ENCODE measurements around the gene ATP11A.
A peak's percentile ranks its signal among the peaks of the same experiment; 100 is the strongest.
"Not testable (repeated sequence)": the region's sequence is repeated elsewhere in the genome, so short reads cannot be mapped to it uniquely, and the experiment has no call there.

Gene ATP11A

DNA sequence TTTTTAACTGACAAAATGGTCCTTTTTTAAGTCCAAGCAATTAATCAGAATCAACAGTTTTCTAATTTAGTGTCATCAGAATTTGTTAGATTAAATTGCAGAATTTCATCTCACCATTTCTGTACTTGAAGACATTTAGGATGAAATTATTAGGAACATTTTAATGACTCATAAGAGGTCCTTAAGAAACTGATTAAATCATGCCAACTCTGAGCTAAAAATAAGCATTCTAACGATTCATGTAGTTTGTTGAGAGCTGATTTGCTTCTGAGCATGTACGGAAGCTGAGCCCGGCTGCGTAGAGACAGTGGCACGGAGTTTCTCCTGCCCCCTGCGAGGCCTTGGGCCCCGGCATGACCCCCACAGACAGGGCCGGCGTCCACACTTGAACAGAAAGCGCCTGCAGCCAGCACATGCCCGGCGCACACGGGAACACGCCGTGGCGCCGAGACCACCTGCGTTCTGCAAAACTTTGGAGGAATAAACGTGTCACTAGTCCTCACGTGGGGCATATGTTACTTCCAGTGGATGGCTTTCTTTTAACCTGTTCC lies 189.5 kb downstream of the ATP11A start:
- Mint-ChIP-seq H3K9me3 (no peaks in the 10 kb centered on the region), H3K27me3 (no peaks in the 10 kb centered on the region), H3K27ac (no peak overlapping the region), H3K4me1 (peaks cover 6% of the 10 kb centered on the region), H3K4me3 (no peak overlapping the region)
- DNase-seq (no peak), ATAC-seq (no peak)

DNA sequence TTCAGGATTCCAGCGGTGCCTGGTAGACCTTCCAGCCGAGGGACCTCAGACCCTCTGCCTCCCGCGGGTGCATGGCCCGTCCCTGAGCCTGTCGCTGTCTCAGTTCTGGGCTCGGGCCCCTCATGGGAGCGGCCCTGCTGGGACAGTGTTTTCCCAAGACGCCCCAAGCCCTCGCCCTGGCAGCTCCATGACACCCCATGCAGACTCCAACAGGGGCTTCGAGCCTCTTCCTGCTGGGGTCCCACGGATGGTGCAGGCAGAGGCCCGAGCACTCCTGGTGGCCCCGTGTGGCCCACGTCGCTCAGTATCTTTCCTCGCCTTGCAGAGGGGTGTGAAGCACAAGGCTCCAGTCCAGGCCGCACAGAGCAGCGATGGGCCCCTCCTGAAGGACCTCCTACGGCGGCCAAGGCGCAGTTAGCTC lies 190.4 kb downstream of the ATP11A start:
- no peaks in the 10 kb centered on the region for H3K27me3 Mint-ChIP-seq
- peaks cover under 1% of the 10 kb centered on the region for H3K4me1 Mint-ChIP-seq
- H3K9me3 Mint-ChIP-seq = no peaks in the 10 kb centered on the region
- no peak overlapping the region for H3K27ac Mint-ChIP-seq
- ATAC-seq (peak; percentile 14), DNase-seq (no peak)
- no peak overlapping the region for H3K4me3 Mint-ChIP-seq

- H3K4me3 Mint-ChIP-seq = no peak overlapping the region
- H3K9me3 Mint-ChIP-seq = no peaks in the 10 kb centered on the region
- H3K27ac Mint-ChIP-seq = no peak overlapping the region
- H3K27me3 Mint-ChIP-seq = no peaks in the 10 kb centered on the region
- no peak for ATAC-seq
- H3K4me1 Mint-ChIP-seq = no peaks in the 10 kb centered on the region
- DNase-seq = no peak
Observed at GRCh38 chr13:112880976-112881540, 191.2 kb downstream of the ATP11A start.

- Mint-ChIP-seq H3K9me3 (no peaks in the 10 kb centered on the region), H3K4me1 (no peaks in the 10 kb centered on the region), H3K27me3 (no peaks in the 10 kb centered on the region), H3K4me3 (no peak overlapping the region), H3K27ac (no peak overlapping the region)
- DNase-seq (no peak), ATAC-seq (peak; percentile 26)
Observed at GRCh38 chr13:112881656-112882554, 192.1 kb downstream of the ATP11A start.

GRCh38 chr13:112882555-112883024 lies 192.8 kb downstream of the ATP11A start:
- no peaks in the 10 kb centered on the region for H3K27me3 Mint-ChIP-seq
- DNase-seq (no peak), ATAC-seq (peak; percentile 45)
- H3K9me3 Mint-ChIP-seq = no peaks in the 10 kb centered on the region
- no peak overlapping the region for H3K4me3 Mint-ChIP-seq
- no peaks in the 10 kb centered on the region for H3K4me1 Mint-ChIP-seq
- peak overlapping the region in 1 of 2 donors; percentile 12 for H3K27ac Mint-ChIP-seq

DNA sequence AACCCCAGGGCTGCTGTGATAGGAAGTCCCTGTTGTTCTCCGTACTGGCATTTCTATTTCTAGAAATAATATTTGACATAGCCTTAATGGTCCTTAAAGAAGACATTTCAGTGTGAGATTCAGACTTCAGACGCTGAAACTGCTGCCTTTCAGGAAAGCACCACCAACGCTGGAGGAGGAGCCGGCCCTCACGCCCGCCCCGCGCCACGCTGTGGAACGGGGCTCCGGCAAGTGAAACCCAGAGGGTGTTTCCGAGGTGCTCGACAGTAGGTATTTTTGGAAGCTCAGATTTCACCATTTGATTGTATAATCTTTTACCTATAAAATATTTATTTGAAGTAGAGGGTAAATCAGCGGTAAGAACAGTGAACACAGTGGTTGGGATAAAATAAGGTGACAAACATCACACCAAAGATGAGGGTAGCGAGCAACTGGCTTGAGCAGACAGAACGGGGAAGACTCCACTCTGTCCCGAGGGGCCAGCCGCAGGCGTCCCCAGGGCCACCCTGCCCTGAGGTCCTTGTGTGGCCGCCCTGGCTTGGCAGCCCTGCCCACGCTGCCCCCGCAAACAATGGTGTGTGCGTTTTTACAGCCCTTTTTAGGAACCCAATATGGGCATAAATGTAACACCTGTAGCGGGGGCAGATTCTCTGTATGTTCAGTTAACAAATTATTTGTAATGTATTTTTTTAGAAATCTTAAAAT lies 193.6 kb downstream of the ATP11A start:
- H3K27ac Mint-ChIP-seq = no peak overlapping the region
- DNase-seq = no peak
- no peak overlapping the region for H3K4me3 Mint-ChIP-seq
- ATAC-seq = no peak
- no peaks in the 10 kb centered on the region for H3K4me1 Mint-ChIP-seq
- H3K27me3 Mint-ChIP-seq = no peaks in the 10 kb centered on the region
- H3K9me3 Mint-ChIP-seq = no peaks in the 10 kb centered on the region

- DNase-seq, ATAC-seq, H3K4me3 Mint-ChIP-seq, H3K9me3 Mint-ChIP-seq, H3K27me3 Mint-ChIP-seq, H3K4me1 Mint-ChIP-seq, H3K27ac Mint-ChIP-seq: not testable (repeated sequence)
Observed at GRCh38 chr13:112884700-112885099, 194.9 kb downstream of the ATP11A start.

GRCh38 chr13:112885242-112885781 lies 195.5 kb downstream of the ATP11A start:
- no peaks in the 10 kb centered on the region for H3K4me1 Mint-ChIP-seq
- ATAC-seq (no peak), DNase-seq (no peak)
- H3K9me3 Mint-ChIP-seq = no peaks in the 10 kb centered on the region
- H3K4me3 Mint-ChIP-seq = no peak overlapping the region
- H3K27ac Mint-ChIP-seq = no peak overlapping the region
- no peaks in the 10 kb centered on the region for H3K27me3 Mint-ChIP-seq

DNA sequence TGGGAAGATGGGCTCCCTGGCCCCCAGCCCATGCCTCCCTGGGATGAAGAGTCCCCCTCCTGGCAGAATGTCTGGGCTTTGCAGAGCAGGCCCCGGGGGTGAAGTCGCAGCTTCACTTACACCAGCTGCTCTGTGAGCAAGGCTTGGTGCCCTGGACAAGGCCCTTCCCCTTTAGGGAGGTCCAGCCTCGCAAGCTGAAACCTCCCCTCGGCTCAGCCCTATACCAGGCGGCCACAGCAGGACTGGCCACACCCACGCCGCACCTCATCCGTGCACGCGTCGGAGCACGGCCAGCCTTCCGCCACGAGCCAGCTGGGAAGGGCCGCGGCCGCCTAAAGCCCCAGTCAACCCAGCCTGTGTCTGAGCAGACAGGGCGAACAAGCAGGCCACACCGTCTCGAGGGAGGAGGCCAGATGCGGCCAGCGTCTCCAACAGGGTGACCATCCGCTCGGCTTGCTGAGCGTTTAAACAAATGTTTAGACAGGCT lies 196.0 kb downstream of the ATP11A start:
- Mint-ChIP-seq H3K27me3 (no peaks in the 10 kb centered on the region), H3K4me3 (no peak overlapping the region), H3K9me3 (no peaks in the 10 kb centered on the region), H3K4me1 (no peaks in the 10 kb centered on the region), H3K27ac (no peak overlapping the region)
- DNase-seq (no peak), ATAC-seq (no peak)

GRCh38 chr13:112887151-112887550 lies 197.3 kb downstream of the ATP11A start:
- Mint-ChIP-seq H3K9me3 (no peaks in the 10 kb centered on the region), H3K27ac (no peak overlapping the region), H3K4me1 (no peaks in the 10 kb centered on the region), H3K4me3 (no peak overlapping the region), H3K27me3 (peaks cover 3% of the 10 kb centered on the region)
- ATAC-seq (no peak), DNase-seq (no peak)

DNA sequence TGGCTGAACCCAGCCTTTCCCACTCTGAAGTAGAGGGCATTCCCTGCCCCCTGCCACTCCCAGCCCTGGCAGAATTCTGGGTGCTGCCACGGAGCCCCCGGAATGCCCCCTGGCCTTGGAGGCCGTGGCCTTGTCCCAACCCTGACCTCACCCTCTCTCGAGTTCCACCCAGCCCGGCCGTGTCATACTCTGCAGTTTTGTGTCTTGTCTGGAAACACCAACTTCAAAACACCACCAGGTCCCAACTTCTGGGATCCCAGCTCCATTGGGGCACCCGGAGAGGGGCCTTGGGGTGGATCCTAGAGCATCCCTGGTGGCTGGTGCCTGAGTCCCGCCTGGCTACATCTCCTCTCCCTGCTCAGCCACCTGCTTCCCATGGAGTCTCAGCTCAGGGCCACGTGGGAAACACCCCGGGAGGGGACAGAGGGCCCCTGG lies 197.7 kb downstream of the ATP11A start:
- H3K4me3 Mint-ChIP-seq = no peak overlapping the region
- H3K9me3 Mint-ChIP-seq = no peaks in the 10 kb centered on the region
- ATAC-seq = no peak
- peak overlapping the region in 1 of 2 donors; percentile 48 for H3K27ac Mint-ChIP-seq
- no peak for DNase-seq
- peaks cover under 1% of the 10 kb centered on the region for H3K4me1 Mint-ChIP-seq
- peaks cover 8% of the 10 kb centered on the region for H3K27me3 Mint-ChIP-seq

DNA sequence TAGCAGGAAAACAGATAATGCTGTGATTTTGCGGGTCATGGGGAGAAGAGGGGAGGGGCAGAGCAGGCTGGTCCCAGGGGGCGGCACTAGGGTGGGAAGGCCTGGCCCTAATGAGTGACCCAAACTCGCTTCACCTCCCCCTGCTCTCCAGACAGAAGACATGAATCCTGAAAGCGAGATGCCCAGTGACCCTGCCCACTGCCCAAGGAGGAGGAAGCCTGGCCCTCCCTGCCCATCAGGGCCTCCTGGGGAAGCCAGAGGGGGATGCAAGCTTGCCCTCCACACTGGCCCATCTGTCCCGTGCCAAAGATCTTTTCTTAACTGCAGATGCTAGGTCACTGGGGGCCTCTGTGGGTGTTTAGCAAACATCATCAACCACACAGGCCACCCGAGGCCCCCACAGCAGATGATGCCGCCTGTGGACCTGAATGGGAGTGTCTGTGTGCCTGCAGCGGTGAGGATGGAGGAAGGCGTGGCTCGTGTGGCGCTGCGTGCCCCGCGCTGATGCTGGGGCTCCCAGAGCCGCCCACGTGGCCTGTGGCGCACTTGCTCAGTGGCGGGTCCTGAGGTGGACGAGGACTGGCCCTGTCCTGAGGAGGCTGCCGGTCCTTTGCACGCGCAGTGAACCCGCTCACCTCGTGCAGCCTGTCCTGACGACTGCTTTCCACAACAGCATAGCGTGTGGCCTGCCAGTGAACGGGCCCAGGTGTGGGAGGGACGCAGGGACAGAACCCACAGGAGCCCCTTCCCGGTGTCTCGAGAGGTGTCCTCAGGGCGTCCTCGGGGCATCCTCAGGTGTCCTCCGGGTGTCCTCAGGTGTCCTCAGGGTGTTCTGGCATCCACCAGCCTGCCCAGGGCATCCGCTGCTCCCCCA lies 198.6 kb downstream of the ATP11A start:
- ATAC-seq = peak; percentile 11
- H3K4me3 Mint-ChIP-seq = no peak overlapping the region
- DNase-seq = no peak
- no peaks in the 10 kb centered on the region for H3K9me3 Mint-ChIP-seq
- peaks cover 8% of the 10 kb centered on the region for H3K4me1 Mint-ChIP-seq
- H3K27me3 Mint-ChIP-seq = peaks cover 17% of the 10 kb centered on the region
- H3K27ac Mint-ChIP-seq = no peak overlapping the region

GRCh38 chr13:112889351-112890290 lies 199.8 kb downstream of the ATP11A start:
- ATAC-seq (no peak), DNase-seq (no peak)
- H3K9me3 Mint-ChIP-seq = no peaks in the 10 kb centered on the region
- peaks cover 21% of the 10 kb centered on the region for H3K27me3 Mint-ChIP-seq
- H3K27ac Mint-ChIP-seq = no peak overlapping the region
- no peak overlapping the region for H3K4me3 Mint-ChIP-seq
- peaks cover 9% of the 10 kb centered on the region for H3K4me1 Mint-ChIP-seq

Measured in stimulated activated naive CD8-positive, alpha-beta T cell treated with anti-CD3 and anti-CD28 coated beads, Interleukin-15, amount 100 ng/mL, for 72 hours (primary cell).